ENCODE results near the gene KCNIP1. TPM values are rescaled to one million over a fixed set of nuclear protein-coding genes. Genes with fewer than 3 reads are reported as not detected.

Gene KCNIP1
- total RNA-seq, 1 donor from 2014 or later: not detected

- DNase-seq (ENCODE audit: low read depth): no peak
Observed at GRCh38 chr5:170771496-170771895, 267.7 kb downstream of the KCNIP1 start.

- DNase-seq (ENCODE audit: low read depth): no peak
Observed at GRCh38 chr5:170773024-170773985, 269.5 kb downstream of the KCNIP1 start.

GRCh38 chr5:170774831-170775230, 271.0 kb downstream of the KCNIP1 start:
- DNase-seq (ENCODE audit: low read depth): no peak

- DNase-seq (ENCODE audit: low read depth): no peak
Observed at GRCh38 chr5:170781946-170782345, 278.1 kb downstream of the KCNIP1 start.

GRCh38 chr5:170782438-170782837, 278.6 kb downstream of the KCNIP1 start:
- no peak for DNase-seq (ENCODE audit: low read depth)

- DNase-seq (ENCODE audit: low read depth): no peak
Observed at GRCh38 chr5:170783498-170784247, 279.9 kb downstream of the KCNIP1 start, which contains the start of gene GABRP. TSS of gene GABRP (plus strand) at chr5:170783725. CDS start at chr5:170788616, 4,891 bp downstream.

GRCh38 chr5:170785416-170785815, 281.6 kb downstream of the KCNIP1 start:
- no peak for DNase-seq (ENCODE audit: low read depth)

Other genes with a start within 250 kb of the KCNIP1 start
- gene LCP2, start 206.2 kb upstream of the KCNIP1 start, total RNA-seq: 0.11 TPM in 1 of 2 replicates, not detected in the other
- not detected in 2 replicates for gene KCNMB1, start 114.7 kb upstream of the KCNIP1 start, total RNA-seq

Measured in myocyte (in vitro differentiated cells).